Muscle of leg (tissue), 11 donors: ENCODE data around the gene DNAJC4. TPM values are rescaled to one million over a fixed set of nuclear protein-coding genes. Genes with fewer than 3 reads are reported as not detected.

ENCODE experiments used
- DNase-seq: peaks from one replicate; pipeline ENCODE4 v3.0.0; 2013
- H3K27ac ChIP-seq: one replicate; pipeline ENCODE4 v1.5.1; 2013; ENCODE audit warnings: mild to moderate bottlenecking, low read length, control low read depth
- H3K27me3 ChIP-seq: one replicate; pipeline ENCODE4 v1.6.1; 2013; ENCODE audit warnings: low read length; ENCODE audit not compliant: control insufficient read depth, insufficient read depth
- H3K36me3 ChIP-seq: one replicate; pipeline ENCODE4 v1.6.1; 2013; ENCODE audit warnings: low read length; ENCODE audit not compliant: control insufficient read depth, insufficient read depth
- H3K4me1 ChIP-seq: one replicate; pipeline ENCODE4 v1.6.1; 2013; ENCODE audit warnings: low read length; ENCODE audit not compliant: control insufficient read depth, insufficient read depth
- H3K4me3 ChIP-seq: one replicate; pipeline ENCODE4 v1.5.1; 2013; ENCODE audit warnings: low read length, control low read depth
- H3K9me3 ChIP-seq: replicated peaks from 2 replicates; pipeline ENCODE4 v1.6.1; 2013; ENCODE audit warnings: low read depth, low read length; ENCODE audit not compliant: control insufficient read depth
- WGBS: methylation state at CpG from one replicate; pipeline ENCODE4 v1.1.5; 2013; ENCODE audit warnings: missing lambda C conversion rate; ENCODE audit not compliant: insufficient coverage; 5-methylcytosine and 5-hydroxymethylcytosine counted together
- polyA plus RNA-seq, 8 donors: library from polyadenylated mRNA; unstranded; fragments of 120-200 nt; gene quantifications; one replicate each; pipeline versions ENCODE4 v1.2.1 to v1.2.3, GENCODE V29; 2013; ENCODE audit warnings: inconsistent platforms in 1 of 8, low replicate concordance in 1 of 8; ENCODE audit not compliant: insufficient read length in 8 of 8, insufficient read depth in 1 of 8
- total RNA-seq: library from RNA; stranded (reverse); fragments of 120-200 nt; gene quantifications from one replicate; pipeline ENCODE4 v1.2.4, GENCODE V29; 2013

DNAJC4 gene
- total and polyA plus RNA-seq, 9 donors, result 13.6 to 75.1 (median 52.9) TPM

DNA sequence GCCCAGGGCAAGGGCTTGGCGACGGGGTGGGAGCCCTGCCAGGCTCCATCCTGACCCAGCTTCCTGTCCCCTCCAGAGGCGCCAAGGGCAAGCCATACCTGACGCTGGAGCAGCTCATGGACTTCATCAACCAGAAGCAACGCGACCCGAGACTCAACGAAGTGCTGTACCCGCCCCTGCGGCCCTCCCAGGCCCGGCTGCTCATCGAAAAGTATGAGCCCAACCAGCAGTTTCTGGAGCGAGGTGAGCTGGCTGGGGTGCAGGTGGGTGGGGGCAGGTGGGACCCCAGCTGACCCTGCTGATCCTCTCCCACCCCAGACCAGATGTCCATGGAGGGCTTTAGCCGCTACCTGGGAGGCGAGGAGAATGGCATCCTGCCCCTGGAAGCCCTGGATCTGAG lies 26.0 kb downstream of the DNAJC4 start:
- no peak overlapping the region for H3K27ac ChIP-seq
- no peak for DNase-seq
- WGBS, result 80% methylated on average over 13 of the region's 15 CpGs
- H3K4me3 ChIP-seq, result no peak overlapping the region
- H3K27me3 ChIP-seq, result no peaks in the 10 kb centered on the region
- peaks cover 54% of the 10 kb centered on the region for H3K36me3 ChIP-seq
- H3K4me1 ChIP-seq, result peaks cover 22% of the 10 kb centered on the region
- H3K9me3 ChIP-seq, result no peaks in the 10 kb centered on the region

GRCh38 chr11:64258356-64258755 lies 28.0 kb downstream of the DNAJC4 start:
- no peaks in the 10 kb centered on the region for H3K9me3 ChIP-seq
- H3K36me3 ChIP-seq, result peaks cover 75% of the 10 kb centered on the region
- whole genome bisulfite sequencing, result 89% methylated on average over 15 of the region's 24 CpGs
- no peak overlapping the region for H3K4me3 ChIP-seq
- no peaks in the 10 kb centered on the region for H3K27me3 ChIP-seq
- no peak for DNase-seq
- H3K4me1 ChIP-seq, result peaks cover 4% of the 10 kb centered on the region
- H3K27ac ChIP-seq, result no peak overlapping the region

DNA sequence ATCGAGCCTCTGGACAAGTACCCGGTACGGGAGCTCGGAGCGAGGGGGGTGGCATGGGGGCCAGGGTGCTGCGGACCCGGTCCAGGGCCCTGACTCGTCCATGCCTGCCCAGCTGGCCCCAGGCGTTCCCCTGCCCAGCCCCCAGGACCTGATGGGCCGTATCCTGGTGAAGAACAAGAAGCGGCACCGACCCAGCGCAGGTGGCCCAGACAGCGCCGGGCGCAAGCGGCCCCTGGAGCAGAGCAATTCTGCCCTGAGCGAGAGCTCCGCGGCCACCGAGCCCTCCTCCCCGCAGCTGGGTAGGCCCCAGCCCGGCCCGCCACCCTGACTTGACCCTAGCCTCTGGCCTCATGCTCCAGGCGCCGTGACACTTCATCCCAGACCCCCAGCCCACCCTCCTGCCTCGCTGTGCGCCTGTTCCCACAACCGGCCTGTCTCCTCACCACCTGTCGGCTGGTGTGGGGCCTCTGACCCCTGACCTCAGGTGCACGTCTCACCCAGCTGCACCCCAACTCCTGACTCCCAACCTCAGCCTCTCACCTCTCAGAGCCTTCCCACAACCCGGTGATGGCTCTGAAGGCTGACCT lies 28.7 kb downstream of the DNAJC4 start:
- Histone ChIP-seq H3K9me3 (no peaks in the 10 kb centered on the region), H3K27me3 (no peaks in the 10 kb centered on the region), H3K4me1 (no peaks in the 10 kb centered on the region), H3K4me3 (no peak overlapping the region), H3K36me3 (peaks cover 79% of the 10 kb centered on the region), H3K27ac (no peak overlapping the region)
- no peak for DNase-seq
- 89% methylated on average over 32 of the region's 32 CpGs for WGBS

DNA sequence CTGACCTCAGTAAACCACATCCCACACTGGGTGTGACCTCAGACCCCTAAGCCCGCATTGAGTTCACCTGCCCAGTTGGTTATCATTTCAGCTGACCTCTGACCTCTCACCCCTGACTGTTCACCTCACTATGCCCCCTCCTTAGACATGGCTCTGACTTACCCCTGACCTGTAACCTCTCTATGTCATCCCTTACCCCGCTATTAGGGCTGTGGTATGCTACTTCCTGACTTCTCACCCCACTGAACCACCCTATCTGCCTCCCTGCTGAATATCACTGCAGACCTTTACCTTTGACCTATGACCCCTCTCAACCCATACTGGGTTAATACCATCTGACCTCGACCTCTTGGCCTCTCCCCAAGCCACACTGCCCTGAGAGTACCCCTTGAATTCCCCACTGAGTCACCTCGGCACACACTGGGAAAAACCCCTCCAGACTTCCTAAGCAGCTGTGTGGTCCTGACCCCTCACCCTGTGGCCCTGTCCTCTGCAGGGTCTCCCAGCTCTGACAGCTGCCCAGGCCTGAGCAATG lies 29.3 kb downstream of the DNAJC4 start:
- H3K9me3 ChIP-seq, result no peaks in the 10 kb centered on the region
- H3K4me1 ChIP-seq, result no peaks in the 10 kb centered on the region
- H3K27ac ChIP-seq, result no peak overlapping the region
- no peak for DNase-seq
- no peaks in the 10 kb centered on the region for H3K27me3 ChIP-seq
- H3K4me3 ChIP-seq, result no peak overlapping the region
- WGBS, result 83% methylated on average over 2 of the region's 4 CpGs
- H3K36me3 ChIP-seq, result peaks cover 84% of the 10 kb centered on the region

DNA sequence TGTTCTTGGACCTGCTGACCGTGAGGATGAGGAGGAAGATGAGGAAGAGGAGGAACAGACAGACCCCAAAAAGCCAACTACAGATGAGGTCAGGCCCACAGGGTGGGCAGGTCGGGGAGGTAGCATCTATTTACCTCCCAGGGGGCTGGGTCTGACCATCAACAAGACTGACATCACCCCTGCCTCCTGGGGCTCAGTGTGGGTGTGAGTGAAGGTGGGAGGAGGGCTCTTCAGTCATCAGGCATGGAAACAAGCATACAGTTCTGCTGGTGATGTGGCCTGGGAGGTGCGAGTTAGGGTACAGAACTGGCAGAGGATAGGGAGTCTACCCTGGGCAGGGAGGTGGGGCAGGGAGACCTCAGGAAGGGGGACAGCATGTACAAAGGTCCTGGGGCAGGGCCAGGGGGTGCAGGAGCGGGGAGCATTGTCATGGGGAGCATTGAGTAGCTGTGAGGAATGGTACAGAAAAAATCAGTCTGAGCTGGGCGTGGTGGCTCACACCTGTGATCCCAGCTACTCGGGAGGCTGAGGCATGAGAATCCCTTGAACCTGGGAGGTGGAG lies 29.9 kb downstream of the DNAJC4 start:
- no peaks in the 10 kb centered on the region for H3K9me3 ChIP-seq
- peaks cover 83% of the 10 kb centered on the region for H3K36me3 ChIP-seq
- no peak overlapping the region for H3K4me3 ChIP-seq
- WGBS, result 96% methylated on average over 4 of the region's 6 CpGs
- H3K4me1 ChIP-seq, result no peaks in the 10 kb centered on the region
- H3K27me3 ChIP-seq, result no peaks in the 10 kb centered on the region
- DNase-seq, result no peak
- no peak overlapping the region for H3K27ac ChIP-seq

DNA sequence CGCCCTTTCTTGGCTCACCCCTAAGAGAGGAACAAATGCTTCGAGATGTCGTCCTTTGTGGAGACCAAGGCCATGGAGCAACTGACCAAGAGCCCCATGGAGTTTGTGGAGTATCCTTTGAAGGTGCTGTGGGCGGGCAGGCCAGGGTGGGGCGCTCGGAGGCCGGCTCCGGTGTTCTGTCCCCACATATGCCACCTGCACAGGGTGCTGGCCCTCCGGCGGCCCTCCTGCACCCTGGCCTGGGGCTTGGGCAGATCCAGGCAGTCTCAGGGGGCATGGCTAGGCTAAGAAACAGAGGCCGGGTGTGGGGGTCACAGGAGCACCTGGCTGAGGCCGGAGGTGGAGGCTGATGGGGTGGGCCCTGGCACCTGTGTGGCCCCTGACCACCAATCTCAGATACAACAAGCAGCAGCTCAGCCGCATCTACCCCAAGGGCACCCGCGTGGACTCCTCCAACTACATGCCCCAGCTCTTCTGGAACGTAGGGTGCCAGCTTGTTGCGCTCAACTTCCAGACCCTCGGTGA lies 31.3 kb downstream of the DNAJC4 start:
- 92% methylated on average over 15 of the region's 18 CpGs for WGBS
- Histone ChIP-seq H3K4me3 (no peak overlapping the region), H3K9me3 (no peaks in the 10 kb centered on the region), H3K27ac (no peak overlapping the region), H3K4me1 (no peaks in the 10 kb centered on the region), H3K36me3 (peaks cover 83% of the 10 kb centered on the region), H3K27me3 (no peaks in the 10 kb centered on the region)
- DNase-seq, result no peak

DNA sequence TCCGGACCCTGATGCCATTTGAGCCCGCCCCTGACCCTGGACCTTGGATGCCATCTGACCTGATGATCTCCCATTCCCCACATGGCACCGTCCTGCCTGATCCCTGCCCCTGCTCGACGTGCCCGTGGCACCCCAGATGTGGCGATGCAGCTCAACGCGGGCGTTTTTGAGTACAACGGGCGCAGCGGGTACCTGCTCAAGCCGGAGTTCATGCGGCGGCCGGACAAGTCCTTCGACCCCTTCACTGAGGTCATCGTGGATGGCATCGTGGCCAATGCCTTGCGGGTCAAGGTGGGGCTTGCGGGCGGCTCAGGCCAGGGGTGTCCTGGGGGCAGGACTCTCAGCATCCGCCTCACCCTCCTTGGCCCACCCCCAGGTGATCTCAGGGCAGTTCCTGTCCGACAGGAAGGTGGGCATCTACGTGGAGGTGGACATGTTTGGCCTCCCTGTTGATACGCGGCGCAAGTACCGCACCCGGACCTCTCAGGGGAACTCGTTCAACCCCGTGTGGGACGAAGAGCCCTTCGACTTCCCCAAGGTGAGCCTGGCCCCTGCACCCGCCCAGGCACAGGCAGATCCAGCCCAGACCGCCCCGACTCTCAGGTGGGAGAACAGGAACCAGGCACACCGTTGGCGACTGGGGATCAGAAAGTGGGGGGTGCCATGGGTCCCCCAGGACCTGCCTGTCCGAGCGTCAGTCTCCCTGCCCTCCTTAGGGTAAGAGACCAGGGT lies 32.1 kb downstream of the DNAJC4 start:
- peaks cover 82% of the 10 kb centered on the region for H3K36me3 ChIP-seq

DNA sequence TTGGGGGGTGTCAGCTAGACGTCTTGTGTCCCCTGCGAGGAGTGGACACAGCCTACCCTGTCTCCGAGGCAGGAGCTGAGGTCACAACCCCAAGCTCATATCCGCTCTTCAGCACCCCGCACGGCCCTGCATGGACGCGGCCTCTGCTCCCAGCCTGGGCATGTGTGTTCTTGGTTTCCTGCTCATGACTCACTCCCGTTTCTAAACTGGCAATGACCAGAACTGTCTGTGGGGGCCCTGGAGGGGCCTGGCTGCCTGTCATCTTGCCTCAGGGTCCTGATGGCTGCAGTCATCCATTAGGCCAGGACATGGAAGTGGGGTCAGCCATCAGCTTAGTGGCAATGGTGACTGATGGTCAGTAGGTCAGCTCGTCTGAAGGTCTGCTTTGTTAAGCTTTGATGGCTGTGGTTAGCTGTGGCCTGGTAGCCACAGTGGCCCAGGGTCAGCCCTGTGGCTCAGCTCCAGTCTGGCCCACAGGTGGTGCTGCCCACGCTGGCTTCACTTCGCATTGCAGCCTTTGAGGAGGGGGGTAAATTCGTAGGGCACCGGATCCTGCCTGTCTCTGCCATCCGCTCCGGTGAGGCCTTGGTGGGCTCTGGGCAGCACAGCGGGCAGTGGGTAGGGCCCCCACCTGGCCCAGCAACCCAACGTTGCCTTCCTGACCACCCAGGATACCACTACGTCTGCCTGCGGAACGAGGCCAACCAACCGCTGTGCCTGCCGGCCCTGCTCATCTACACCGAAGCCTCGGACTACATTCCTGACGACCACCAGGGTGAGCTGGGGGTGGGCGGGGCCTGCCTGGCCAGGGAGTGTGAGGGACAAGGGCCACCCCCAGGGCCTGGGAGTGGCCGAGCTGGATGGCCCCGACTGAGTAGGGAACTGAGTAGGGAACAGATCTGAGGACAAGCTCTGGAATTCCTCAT lies 32.9 kb downstream of the DNAJC4 start:
- 61% methylated on average over 18 of the region's 29 CpGs for WGBS

More for the DNA sequence above, 32.1 kb downstream of the DNAJC4 start:
- no peak overlapping the region for H3K4me3 ChIP-seq
- 91% methylated on average over 40 of the region's 42 CpGs for WGBS
- H3K4me1 ChIP-seq, result peaks cover 4% of the 10 kb centered on the region
- DNase-seq, result no peak
- H3K9me3 ChIP-seq, result no peaks in the 10 kb centered on the region
- H3K27ac ChIP-seq, result no peak overlapping the region
- H3K27me3 ChIP-seq, result no peaks in the 10 kb centered on the region

GRCh38 chr11:64263947-64264317 lies 33.6 kb downstream of the DNAJC4 start:
- 88% methylated on average over 5 of the region's 8 CpGs for WGBS
- DNase-seq, result no peak

More for the DNA sequence above, 32.9 kb downstream of the DNAJC4 start:
- DNase-seq, result no peak
- H3K9me3 ChIP-seq, result no peaks in the 10 kb centered on the region
- H3K27ac ChIP-seq, result no peak overlapping the region
- peaks cover 79% of the 10 kb centered on the region for H3K36me3 ChIP-seq
- H3K4me3 ChIP-seq, result no peak overlapping the region
- peaks cover 13% of the 10 kb centered on the region for H3K4me1 ChIP-seq
- H3K27me3 ChIP-seq, result no peaks in the 10 kb centered on the region

More at GRCh38 chr11:64263947-64264317, 33.6 kb downstream of the DNAJC4 start:
- Histone ChIP-seq H3K4me3 (no peak overlapping the region), H3K27ac (no peak overlapping the region), H3K36me3 (peaks cover 72% of the 10 kb centered on the region), H3K9me3 (no peaks in the 10 kb centered on the region), H3K4me1 (peaks cover 19% of the 10 kb centered on the region), H3K27me3 (no peaks in the 10 kb centered on the region)
